ENCODE measurements around the gene TMEM217. TPM values are rescaled to one million over a fixed set of nuclear protein-coding genes. Genes with fewer than 3 reads are reported as not detected.
A peak's percentile ranks its signal among the peaks of the same experiment; 100 is the strongest.

Gene TMEM217
- total RNA-seq, 1 experiment from 2014 or later = 2.4 TPM

- no peak for DNase-seq
- BruUV-seq (replicated peaks) = no TSS peak
Observed at GRCh38 chr6:37253486-37254007, 4.4 kb downstream of the TMEM217 start.

DNA sequence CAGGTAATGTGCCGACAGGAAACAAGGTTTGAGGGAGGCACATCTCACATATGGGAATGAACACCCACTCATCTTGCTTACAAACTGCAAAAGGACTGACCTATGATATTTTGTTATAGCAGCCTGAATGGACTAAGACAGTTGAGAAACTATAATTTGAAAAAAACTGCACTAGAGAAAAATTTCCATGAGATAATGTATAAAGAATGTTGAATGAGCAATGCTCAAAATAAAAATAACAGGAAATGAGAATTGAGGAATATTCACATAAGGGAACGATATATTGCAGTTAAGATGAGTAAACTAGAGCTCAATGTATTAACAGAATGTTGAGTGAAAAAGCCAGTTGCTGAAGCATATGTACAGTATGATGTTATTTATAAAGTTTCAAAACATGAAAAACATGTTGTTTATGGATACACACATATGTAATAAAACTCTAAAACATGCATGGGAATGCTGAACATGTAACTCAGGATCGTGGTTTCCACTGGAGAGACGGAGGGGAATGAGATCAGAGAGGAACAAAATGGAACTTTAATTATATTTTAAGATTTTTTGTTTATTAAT is 6.6 kb downstream of the TMEM217 start:
- H3K4me3 ChIP-seq (ENCODE audit: low read length) = no peak overlapping the region
- H3K4me2 ChIP-seq (ENCODE audit: low read length) = peak overlapping the region; percentile 4; the same call in 1 of the 2 replicates
- peaks cover 6% of the 10 kb centered on the region; the same call in 1 of the 2 replicates for H3K4me1 ChIP-seq (ENCODE audit: insufficient read depth, low read length)
- no TSS peak for BruUV-seq (replicated peaks)
- DNase-seq (peak; percentile 34), ATAC-seq (no peak)
- no peaks in the 10 kb centered on the region for H3K79me2 ChIP-seq (ENCODE audit: low read length)
- no peak overlapping the region for H3K27ac ChIP-seq (ENCODE audit: low read length)
- TF ChIP-seq EZH2phosphoT487 (IDR thresholded peaks at IDR 0.05; ENCODE audit: borderline replicate concordance, low read length) (no peak), EZH2 (IDR thresholded peaks at IDR 0.05; ENCODE audit: low read length, unreplicated experiment) (no peak)
- TF ChIP-seq, protein P1, sequence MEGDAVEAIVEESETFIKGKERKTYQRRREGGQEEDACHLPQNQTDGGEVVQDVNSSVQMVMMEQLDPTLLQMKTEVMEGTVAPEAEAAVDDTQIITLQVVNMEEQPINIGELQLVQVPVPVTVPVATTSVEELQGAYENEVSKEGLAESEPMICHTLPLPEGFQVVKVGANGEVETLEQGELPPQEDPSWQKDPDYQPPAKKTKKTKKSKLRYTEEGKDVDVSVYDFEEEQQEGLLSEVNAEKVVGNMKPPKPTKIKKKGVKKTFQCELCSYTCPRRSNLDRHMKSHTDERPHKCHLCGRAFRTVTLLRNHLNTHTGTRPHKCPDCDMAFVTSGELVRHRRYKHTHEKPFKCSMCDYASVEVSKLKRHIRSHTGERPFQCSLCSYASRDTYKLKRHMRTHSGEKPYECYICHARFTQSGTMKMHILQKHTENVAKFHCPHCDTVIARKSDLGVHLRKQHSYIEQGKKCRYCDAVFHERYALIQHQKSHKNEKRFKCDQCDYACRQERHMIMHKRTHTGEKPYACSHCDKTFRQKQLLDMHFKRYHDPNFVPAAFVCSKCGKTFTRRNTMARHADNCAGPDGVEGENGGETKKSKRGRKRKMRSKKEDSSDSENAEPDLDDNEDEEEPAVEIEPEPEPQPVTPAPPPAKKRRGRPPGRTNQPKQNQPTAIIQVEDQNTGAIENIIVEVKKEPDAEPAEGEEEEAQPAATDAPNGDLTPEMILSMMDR (conservative IDR thresholded peaks at IDR 0.05; ENCODE audit: low read depth, low read length) = no peak
- no peaks in the 10 kb centered on the region for H3K9me2 ChIP-seq (replicated peaks; ENCODE audit: low read length)
- H3K27me3 ChIP-seq (ENCODE audit: low read length) = no peaks in the 10 kb centered on the region
- H2AFZ ChIP-seq (ENCODE audit: low read length) = no peak overlapping the region
- H3K9me3 ChIP-seq (ENCODE audit: low read length) = no peaks in the 10 kb centered on the region
- H3F3A ChIP-seq (ENCODE audit: low read length, unreplicated experiment) = no peaks in the 10 kb centered on the region
- H3K36me3 ChIP-seq (ENCODE audit: low read depth, low read length) = no peaks in the 10 kb centered on the region
- intact Hi-C loops (cut with micrococcal nuclease) = no loop called here
- ChIA-PET CTCF (no interaction called here), POLR2A (ENCODE audit: unreplicated experiment) (interaction anchor here (0.7 kb wide), 1 partner anchor 1554 kb away, joined by 3 read pairs; no protein-coding TSS in a partner anchor)
- no peaks in the 10 kb centered on the region for H4K20me1 ChIP-seq (ENCODE audit: low read length)
- no peak overlapping the region for H3K9ac ChIP-seq (ENCODE audit: low read length)

More at GRCh38 chr6:37253486-37254007, 4.4 kb downstream of the TMEM217 start:
- H3K9ac ChIP-seq (ENCODE audit: low read length) = no peak overlapping the region
- no peak for ATAC-seq
- no peaks in the 10 kb centered on the region for H3K36me3 ChIP-seq (ENCODE audit: low read depth, low read length)
- no peak overlapping the region for H2AFZ ChIP-seq (ENCODE audit: low read length)
- ChIA-PET CTCF (no interaction called here), POLR2A (ENCODE audit: unreplicated experiment) (no interaction called here)
- peaks cover 9% of the 10 kb centered on the region for H3K79me2 ChIP-seq (ENCODE audit: low read length)
- no peaks in the 10 kb centered on the region for H4K20me1 ChIP-seq (ENCODE audit: low read length)
- H3K4me2 ChIP-seq (ENCODE audit: low read length) = no peak overlapping the region
- peaks cover 15% of the 10 kb centered on the region for H3K4me1 ChIP-seq (ENCODE audit: insufficient read depth, low read length)
- no peak overlapping the region for H3K4me3 ChIP-seq (ENCODE audit: low read length)
- H3F3A ChIP-seq (ENCODE audit: low read length, unreplicated experiment) = no peaks in the 10 kb centered on the region
- TF ChIP-seq EZH2phosphoT487 (IDR thresholded peaks at IDR 0.05; ENCODE audit: borderline replicate concordance, low read length) = no peak
- no peak for TF ChIP-seq EZH2 (IDR thresholded peaks at IDR 0.05; ENCODE audit: low read length, unreplicated experiment)
- TF ChIP-seq, protein P1 (conservative IDR thresholded peaks at IDR 0.05; ENCODE audit: low read depth, low read length) = no peak
- intact Hi-C loops (cut with micrococcal nuclease) = no loop called here
- H3K27ac ChIP-seq (ENCODE audit: low read length) = no peak overlapping the region
- no peaks in the 10 kb centered on the region for H3K9me3 ChIP-seq (ENCODE audit: low read length)
- no peaks in the 10 kb centered on the region for H3K9me2 ChIP-seq (replicated peaks; ENCODE audit: low read length)
- H3K27me3 ChIP-seq (ENCODE audit: low read length) = no peaks in the 10 kb centered on the region
